IMR-90 (cell line): Measurements from ENCODE around the gene MCTP1. TPM values are rescaled to one million over a fixed set of nuclear protein-coding genes. Genes with fewer than 3 reads are reported as not detected.

ENCODE experiments used
- ATAC-seq: fragments of 200-7000 bp; cut with Tn5 transposase; 2 replicates; pipeline ENCODE4 v1.9.1; 2020; ENCODE audit warnings: low read depth, mild to moderate bottlenecking, moderate library complexity
- BruUV-seq: library from RNA; stranded (reverse); fragments of 400-500 nt; replicated peaks from 2 replicates; lab custom pipeline; 2021; lab: Mats Ljungman, UMichigan
- CTCF ChIA-PET: fragments of 300-600 bp; formaldehyde crosslinking; extraction: SDS; loops from one replicate; lab custom pipeline; 2021; ENCODE audit warnings: antibody characterized with exemption; lab: Yijun Ruan, JAX
- POLR2A ChIA-PET: fragments of 300-600 bp; sonication (Branson Sonifier 250); formaldehyde crosslinking; loops from one replicate; lab custom pipeline; 2022; ENCODE audit warnings: antibody characterized with exemption; ENCODE audit not compliant: unreplicated experiment; lab: Charles Lee
- DNase-seq: peaks from one replicate; pipeline ENCODE4 v3.0.0; 2013
- H2AFZ ChIP-seq: replicated peaks from 2 replicates; pipeline ENCODE3; 2013; ENCODE audit warnings: low read length, mild to moderate bottlenecking; ENCODE audit not compliant: poor library complexity
- H2AK5ac ChIP-seq: 2 replicates; pipeline ENCODE4 v1.6.1; 2013; ENCODE audit warnings: low read depth, low read length, inconsistent platforms
- H2AK9ac ChIP-seq: replicated peaks from 2 replicates; pipeline ENCODE3; 2013; ENCODE audit warnings: mild to moderate bottlenecking, low read depth, low read length, moderate library complexity; ENCODE audit not compliant: poor library complexity
- H2BK120ac ChIP-seq: 2 replicates; pipeline ENCODE4 v1.6.1; 2013; ENCODE audit warnings: low read depth, low read length, inconsistent platforms
- H2BK15ac ChIP-seq: 3 replicates; pipeline ENCODE4 v1.6.1; 2013; ENCODE audit warnings: low read depth, low read length, inconsistent platforms
- H2BK20ac ChIP-seq: 2 replicates; pipeline ENCODE4 v1.6.1; 2013; ENCODE audit warnings: low read depth, mild to moderate bottlenecking, inconsistent platforms, low read length, moderate library complexity
- H2BK5ac ChIP-seq: 2 replicates; pipeline ENCODE4 v1.6.1; 2013; ENCODE audit warnings: mild to moderate bottlenecking, low read depth, low read length, inconsistent platforms; ENCODE audit not compliant: poor library complexity, severe bottlenecking
- H3K14ac ChIP-seq: replicated peaks from 2 replicates; pipeline ENCODE4 v1.6.1; 2013; ENCODE audit warnings: low read depth, low read length, inconsistent platforms
- H3K18ac ChIP-seq: 2 replicates; pipeline ENCODE4 v1.6.1; 2013; ENCODE audit warnings: low read depth, low read length, control low read depth
- H3K23ac ChIP-seq: 2 replicates; pipeline ENCODE4 v1.6.1; 2013; ENCODE audit warnings: low read depth, low read length, inconsistent platforms
- H3K27ac ChIP-seq: 2 replicates; pipeline ENCODE4 v1.5.1; 2013; ENCODE audit warnings: mild to moderate bottlenecking, control low read depth, low read length; ENCODE audit not compliant: insufficient read depth
- H3K27me3 ChIP-seq: 2 replicates; pipeline ENCODE4 v1.6.1; 2013; ENCODE audit warnings: low read length; ENCODE audit not compliant: control insufficient read depth, insufficient read depth
- H3K36me3 ChIP-seq: 2 replicates; pipeline ENCODE4 v1.6.1; 2013; ENCODE audit warnings: low read length, mixed read lengths; ENCODE audit not compliant: control insufficient read depth, insufficient read depth
- H3K4ac ChIP-seq: 2 replicates; pipeline ENCODE4 v1.6.1; 2013; ENCODE audit warnings: low read depth, low read length, inconsistent platforms
- H3K4me1 ChIP-seq: 2 replicates; pipeline ENCODE4 v1.6.1; 2013; ENCODE audit warnings: low read length, mixed read lengths; ENCODE audit not compliant: control insufficient read depth, insufficient read depth
- H3K4me2 ChIP-seq: 2 replicates; pipeline ENCODE4 v1.6.1; 2013; ENCODE audit warnings: low read depth, mild to moderate bottlenecking, control low read depth, low read length, moderate library complexity
- H3K4me3 ChIP-seq: 2 replicates; pipeline ENCODE4 v1.5.1; 2013; ENCODE audit warnings: low read depth, mild to moderate bottlenecking, control low read depth, low read length, moderate library complexity; ENCODE audit not compliant: insufficient read depth
- H3K56ac ChIP-seq: 2 replicates; pipeline ENCODE4 v1.6.1; 2013; ENCODE audit warnings: low read length, inconsistent platforms; ENCODE audit not compliant: insufficient read depth; ENCODE audit errors: extremely low read depth
- H3K79me1 ChIP-seq, 2 experiments: 2 replicates each; pipeline ENCODE4 v1.6.1; 2013; ENCODE audit warnings: low read length in 2 of 2, inconsistent platforms in 1 of 2, low read depth in 1 of 2
- H3K9ac ChIP-seq: 2 replicates; pipeline ENCODE4 v1.6.1; 2013; ENCODE audit warnings: low read depth, low read length, control low read depth
- H3K9me1 ChIP-seq: 2 replicates; pipeline ENCODE4 v1.6.1; 2013; ENCODE audit warnings: low read length, inconsistent platforms; ENCODE audit not compliant: insufficient read depth
- H3K9me3 ChIP-seq: 2 replicates; pipeline ENCODE4 v1.6.1; 2013; ENCODE audit warnings: low read length; ENCODE audit not compliant: control insufficient read depth, insufficient read depth
- H4K20me1 ChIP-seq: 2 replicates; pipeline ENCODE4 v1.6.1; 2013; ENCODE audit warnings: low read length, inconsistent platforms; ENCODE audit not compliant: insufficient read depth
- H4K5ac ChIP-seq: 2 replicates; pipeline ENCODE4 v1.6.1; 2013; ENCODE audit warnings: mild to moderate bottlenecking, low read depth, low read length, control low read depth
- H4K8ac ChIP-seq, 2 experiments: 2 replicates each; pipeline ENCODE4 v1.6.1; 2013; ENCODE audit warnings: low read depth in 2 of 2, low read length in 2 of 2, control low read depth in 1 of 2, inconsistent platforms in 1 of 2
- H4K91ac ChIP-seq: 2 replicates; pipeline ENCODE4 v1.6.1; 2013; ENCODE audit warnings: low read depth, low read length, inconsistent platforms; ENCODE audit not compliant: insufficient read depth
- CEBPB ChIP-seq: IDR thresholded peaks from 2 replicates; pipeline ENCODE4 v1.6.1; 2012; ENCODE audit warnings: low read depth, low read length, improper control_type of control experiment
- RCOR1 ChIP-seq: IDR thresholded peaks from 2 replicates; pipeline ENCODE4 v1.6.1; 2012; ENCODE audit warnings: mild to moderate bottlenecking, low read length, improper control_type of control experiment; ENCODE audit not compliant: insufficient replicate concordance
- WGBS, 2 experiments: methylation state at CpG; one replicate each; pipeline versions ENCODE4 v1.1.5 to v1.1.7; 2013; ENCODE audit warnings: missing lambda C conversion rate in 2 of 2; ENCODE audit not compliant: insufficient read length in 1 of 2; ENCODE audit errors: extremely low coverage in 2 of 2; 5-methylcytosine and 5-hydroxymethylcytosine counted together
- dilution Hi-C: fragments of 300-500 bp; cut with HindIII; formaldehyde crosslinking; loops from one replicate; pipeline ENCODE4 v1.14.3; 2018; ENCODE audit warnings: low sequenced_read_pairs; ENCODE audit not compliant: unreplicated experiment
- in situ Hi-C: fragments of 300-500 bp; cut with MboI; formaldehyde crosslinking; loops from 3 replicates; pipeline ENCODE4 v1.14.3; 2019; ENCODE audit warnings: low sequenced_read_pairs, inconsistent platforms, mixed read lengths
- intact Hi-C: fragments of 100-400 bp; cut with micrococcal nuclease; formaldehyde crosslinking; loops from 2 replicates; pipeline ENCODE4 v1.10.0; 2022
- polyA plus RNA-seq, 3 experiments: library from polyadenylated mRNA; depleted of rRNA; stranded (reverse); fragments of >200 nt; gene quantifications; 2 replicates each; pipeline ENCODE4 v1.2.3, GENCODE V29; 2012; ENCODE audit warnings: low replicate concordance in 1 of 3
- total RNA-seq: library from RNA; depleted of rRNA; stranded (reverse); fragments of >200 nt; gene quantifications from 2 replicates; pipeline ENCODE4 v1.2.3, GENCODE V29; 2012

The MCTP1 gene
- total and polyA plus RNA-seq, 2 of the 4 experiments (the other 2 are of a cell fraction) = 0.21 TPM; not detected in 1

DNA sequence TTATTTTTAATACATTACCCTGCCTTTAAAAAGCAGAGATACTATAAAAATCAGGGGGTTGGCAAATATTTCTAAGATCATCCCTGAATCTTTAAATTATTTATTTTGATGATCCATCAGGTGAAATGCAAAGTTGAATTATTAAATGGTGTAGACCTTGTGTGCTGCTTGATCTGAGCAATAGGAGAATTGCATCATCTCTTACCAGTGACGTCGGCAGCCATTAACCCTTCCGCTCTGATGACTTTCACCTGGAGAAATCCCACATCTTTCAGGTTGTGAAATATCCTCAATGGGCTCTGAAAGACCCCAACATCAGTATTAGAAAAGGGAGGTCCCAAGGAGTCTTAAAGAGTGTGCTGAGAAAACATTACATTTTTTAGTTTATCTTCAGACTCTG is 396.2 kb downstream of the MCTP1 start:
- TF ChIP-seq CEBPB (peak; percentile 56; the same call in 1 of the 2 replicates), RCOR1 (no peak)
- Histone ChIP-seq H3K27ac (no peak overlapping the region), H3K4me2 (no peak overlapping the region), H4K8ac (no peak overlapping the region), H4K5ac (no peak overlapping the region), H3K79me1 (no peaks in the 10 kb centered on the region), H2AK5ac (no peak overlapping the region), H2BK15ac (no peak overlapping the region), H3K4me1 (no peaks in the 10 kb centered on the region), H2BK120ac (no peak overlapping the region), H3K9me3 (no peaks in the 10 kb centered on the region), H3K36me3 (no peaks in the 10 kb centered on the region), H2BK20ac (no peak overlapping the region), H2AK9ac (no peak overlapping the region), H2BK5ac (no peak overlapping the region), H3K18ac (no peak overlapping the region), H3K9ac (no peak overlapping the region), H3K14ac (no peak overlapping the region), H3K56ac (no peak overlapping the region), H3K4me3 (no peak overlapping the region), H4K91ac (no peak overlapping the region), H2AFZ (no peak overlapping the region), H3K9me1 (no peaks in the 10 kb centered on the region), H3K4ac (no peak overlapping the region), H4K20me1 (no peaks in the 10 kb centered on the region), H3K23ac (no peak overlapping the region), H3K27me3 (no peaks in the 10 kb centered on the region)
- ChIA-PET CTCF (no interaction called here), POLR2A (no interaction called here)
- intact Hi-C loops (no loop called here), in situ Hi-C loops (no loop called here), dilution Hi-C loops (no loop called here)
- DNase-seq (no peak), ATAC-seq (no peak)
- no CpG with 5 or more reads among the region's 3 CpGs for WGBS, 2 experiments
- no TSS peak for BruUV-seq
